Peyer's patch (tissue), 4 donors: ENCODE data around the gene POLR3F. TPM values are rescaled to one million over a fixed set of nuclear protein-coding genes. Genes with fewer than 3 reads are reported as not detected.
"Not testable (repeated sequence)": the region's sequence is repeated elsewhere in the genome, so short reads cannot be mapped to it uniquely, and the experiment has no call there.

Experiments used
- DNase-seq, 3 donors: peaks; one replicate each; pipeline ENCODE4 v3.0.0-alpha.2; 2017 to 2019
- H3K27ac ChIP-seq, 4 donors: fragments of 200-600 bp; sonication (generic); one replicate each; pipeline ENCODE4 v1.5.1; 2016 to 2019
- H3K27me3 ChIP-seq, 2 donors: fragments of 200-600 bp; sonication (generic); one replicate each; pipeline ENCODE4 v1.5.1; 2019
- H3K36me3 ChIP-seq, 3 donors: fragments of 200-600 bp; sonication (generic); one replicate each; pipeline ENCODE4 v1.5.1; 2016 to 2019
- H3K4me1 ChIP-seq, 4 donors: fragments of 200-600 bp; sonication (generic); one replicate each; pipeline ENCODE4 v1.5.1; 2016 to 2019
- H3K4me3 ChIP-seq, 4 donors: fragments of 200-600 bp; sonication (generic); 1 replicate in 3 of 4; 2 replicates in 1 of 4; pipeline ENCODE4 v1.5.1; 2016 to 2019; ENCODE audit warnings: mild to moderate bottlenecking in 1 of 4
- H3K9me3 ChIP-seq, 4 donors: fragments of 200-600 bp; sonication (generic); one replicate each; pipeline ENCODE4 v1.5.1; 2016 to 2019; ENCODE audit warnings: mild to moderate bottlenecking in 1 of 4
- CTCF ChIP-seq, 6 experiments: fragments of 450-650 bp in 4 of 6; fragments of 200-600 bp in 2 of 6; sonication (generic) in 1 of 6; IDR thresholded peaks; one replicate each; pipeline ENCODE4 v1.5.1; 2017 to 2019; ENCODE audit warnings: antibody characterized with exemption in 6 of 6, mild to moderate bottlenecking in 3 of 6, moderate library complexity in 1 of 6
- POLR2A ChIP-seq, 2 donors: fragments of 450-650 bp; IDR thresholded peaks; one replicate each; pipeline ENCODE4 v1.5.1; 2017; ENCODE audit warnings: antibody characterized with exemption in 2 of 2, mild to moderate bottlenecking in 2 of 2, moderate library complexity in 2 of 2
- total RNA-seq, 4 donors: library from RNA; depleted of rRNA; stranded (reverse); fragments of >200 nt; gene quantifications; one replicate each; pipeline ENCODE4 v1.1.0, GENCODE V29; 2016

Gene POLR3F
- total RNA-seq, 4 donors from 2014 or later: 7.4 to 9.9 (median 8.6) TPM

- TF ChIP-seq POLR2A (IDR thresholded peaks at IDR 0.05): no peak
- TF ChIP-seq CTCF (IDR thresholded peaks at IDR 0.05): no peak
- H3K9me3 ChIP-seq: no peaks in the 10 kb centered on the region
- H3K27me3 ChIP-seq: no peaks in the 10 kb centered on the region
- no peak overlapping the region for H3K27ac ChIP-seq
- H3K4me1 ChIP-seq: no peaks in the 10 kb centered on the region
- no peak overlapping the region for H3K4me3 ChIP-seq
- H3K36me3 ChIP-seq: peaks cover 0 to 50% (median 0%) of the 10 kb centered on the region in 3 donors
- DNase-seq: no peak
These were observed 55.9 kb downstream of the POLR3F start for GRCh38 chr20:18523066-18523465.

- no peak overlapping the region for H3K4me3 ChIP-seq
These were observed 57.5 kb downstream of the POLR3F start for GRCh38 chr20:18524646-18525045.

GRCh38 chr20:18526761-18527160 is 59.6 kb downstream of the POLR3F start:
- not testable (repeated sequence) for DNase-seq, H3K4me1 ChIP-seq, H3K9me3 ChIP-seq, H3K27ac ChIP-seq, H3K4me3 ChIP-seq, H3K27me3 ChIP-seq
- H3K36me3 ChIP-seq: peaks cover 0 to 86% (median 0%) of the 10 kb centered on the region in 3 donors

More at GRCh38 chr20:18524646-18525045, 57.5 kb downstream of the POLR3F start:
- DNase-seq: no peak
- no peak for TF ChIP-seq POLR2A (IDR thresholded peaks at IDR 0.05)
- TF ChIP-seq CTCF (IDR thresholded peaks at IDR 0.05): no peak
- no peaks in the 10 kb centered on the region for H3K27me3 ChIP-seq
- no peak overlapping the region for H3K27ac ChIP-seq
- peaks cover 0 to 66% (median 0%) of the 10 kb centered on the region in 3 donors for H3K36me3 ChIP-seq
- no peaks in the 10 kb centered on the region for H3K9me3 ChIP-seq
- H3K4me1 ChIP-seq: no peaks in the 10 kb centered on the region

GRCh38 chr20:18527339-18527738 is 60.1 kb downstream of the POLR3F start:
- no peak for DNase-seq
- H3K36me3 ChIP-seq: peaks cover 0 to 91% (median 0%) of the 10 kb centered on the region in 3 donors
- no peak overlapping the region for H3K4me3 ChIP-seq
- H3K9me3 ChIP-seq: no peaks in the 10 kb centered on the region
- H3K27me3 ChIP-seq: no peaks in the 10 kb centered on the region
- no peaks in the 10 kb centered on the region for H3K4me1 ChIP-seq
- no peak for TF ChIP-seq POLR2A (IDR thresholded peaks at IDR 0.05)
- no peak for TF ChIP-seq CTCF (IDR thresholded peaks at IDR 0.05)
- no peak overlapping the region for H3K27ac ChIP-seq

GRCh38 chr20:18527836-18528235 is 60.6 kb downstream of the POLR3F start:
- H3K4me3 ChIP-seq: no peak overlapping the region
- H3K4me1 ChIP-seq: no peaks in the 10 kb centered on the region
- H3K9me3 ChIP-seq: no peaks in the 10 kb centered on the region
- H3K27ac ChIP-seq: no peak overlapping the region
- TF ChIP-seq CTCF (IDR thresholded peaks at IDR 0.05): no peak
- no peaks in the 10 kb centered on the region for H3K27me3 ChIP-seq
- DNase-seq: no peak
- H3K36me3 ChIP-seq: peaks cover 0 to 96% (median 0%) of the 10 kb centered on the region in 3 donors

GRCh38 chr20:18529041-18529440 is 61.9 kb downstream of the POLR3F start:
- Histone ChIP-seq H3K36me3 (peaks cover 0 to 98% (median 0%) of the 10 kb centered on the region in 3 donors), H3K9me3 (no peaks in the 10 kb centered on the region), H3K27ac (no peak overlapping the region), H3K4me1 (no peaks in the 10 kb centered on the region), H3K27me3 (no peaks in the 10 kb centered on the region), H3K4me3 (no peak overlapping the region)
- TF ChIP-seq POLR2A (IDR thresholded peaks at IDR 0.05): no peak
- DNase-seq: no peak

GRCh38 chr20:18532626-18533025 is 65.4 kb downstream of the POLR3F start:
- Histone ChIP-seq H3K4me1 (no peaks in the 10 kb centered on the region), H3K27me3 (no peaks in the 10 kb centered on the region), H3K9me3 (no peaks in the 10 kb centered on the region), H3K27ac (no peak overlapping the region), H3K36me3 (peaks cover 0 to 91% (median 3%) of the 10 kb centered on the region in 3 donors), H3K4me3 (no peak overlapping the region)
- TF ChIP-seq CTCF (IDR thresholded peaks at IDR 0.05) (no peak), POLR2A (IDR thresholded peaks at IDR 0.05) (no peak)
- DNase-seq: no peak
